HepG2 (cell line): Measurements from ENCODE around the gene F12. TPM values are rescaled to one million over a fixed set of nuclear protein-coding genes. Genes with fewer than 3 reads are reported as not detected.

Experiments
- AHR ChIP-seq: IDR thresholded peaks from 2 replicates; pipeline ENCODE4 v1.6.1; 2018; ENCODE audit warnings: missing genetic modification reagents, missing compliant biosample characterization
- FOSL2 ChIP-seq: sonication (generic); formaldehyde crosslinking; IDR thresholded peaks from 2 replicates; pipeline ENCODE4 v1.4.0; 2020; ENCODE audit warnings: missing genetic modification reagents
- KAT7 ChIP-seq: IDR thresholded peaks from 2 replicates; pipeline ENCODE4 v1.6.1; 2018; ENCODE audit warnings: borderline replicate concordance, missing compliant biosample characterization
- NCOR1 ChIP-seq: fragments of 200-600 bp; sonication (generic); IDR thresholded peaks from 2 replicates; pipeline ENCODE4 v1.7.0; 2017; ENCODE audit warnings: antibody characterized with exemption, low read length, borderline replicate concordance
- PAWR ChIP-seq: sonication (generic); formaldehyde crosslinking; IDR thresholded peaks from 2 replicates; pipeline ENCODE4 v1.4.0; 2020; ENCODE audit warnings: missing genetic modification reagents, mild to moderate bottlenecking, borderline replicate concordance
- PCBP2 ChIP-seq: fragments of 200-400 bp; formaldehyde crosslinking; optimal IDR thresholded peaks from 2 replicates; pipeline ENCODE3; 2018; ENCODE audit warnings: low read length, low read depth; ENCODE audit not compliant: poor library complexity, severe bottlenecking
- PITX1 ChIP-seq: sonication (generic); formaldehyde crosslinking; IDR thresholded peaks from 2 replicates; pipeline ENCODE4 v1.5.1; 2020; ENCODE audit warnings: mild to moderate bottlenecking, missing genetic modification reagents
- PPARG ChIP-seq: conservative IDR thresholded peaks from 2 replicates; pipeline ENCODE4 v1.6.1; 2016; ENCODE audit warnings: missing biosample characterization, missing genetic modification reagents
- RAD21 ChIP-seq: fragments of 450-650 bp; formaldehyde crosslinking; IDR thresholded peaks from 2 replicates; pipeline ENCODE4 v1.5.0; 2020; ENCODE audit warnings: mild to moderate bottlenecking
- ZBTB14 ChIP-seq: sonication (generic); formaldehyde crosslinking; IDR thresholded peaks from 2 replicates; pipeline ENCODE4 v1.4.0; 2020; ENCODE audit warnings: missing genetic modification reagents
- ZNF225 ChIP-seq: sonication (generic); formaldehyde crosslinking; IDR thresholded peaks from 2 replicates; pipeline ENCODE4 v1.4.0; 2020; ENCODE audit warnings: mild to moderate bottlenecking, missing genetic modification reagents
- ZNF451 ChIP-seq: sonication (generic); formaldehyde crosslinking; IDR thresholded peaks from 2 replicates; pipeline ENCODE4 v1.5.0; 2020; ENCODE audit warnings: mild to moderate bottlenecking, missing genetic modification reagents
- ZNF710 ChIP-seq: sonication (generic); formaldehyde crosslinking; IDR thresholded peaks from 2 replicates; pipeline ENCODE4 v1.5.0; 2020; ENCODE audit warnings: mild to moderate bottlenecking, missing genetic modification reagents, borderline replicate concordance
- ZXDC ChIP-seq: sonication (generic); formaldehyde crosslinking; IDR thresholded peaks from 2 replicates; pipeline ENCODE4 v1.5.0; 2020; ENCODE audit warnings: mild to moderate bottlenecking, missing genetic modification reagents
- polyA plus RNA-seq, 8 experiments: library from polyadenylated mRNA; depleted of rRNA in 3 of 8; stranded (reverse) in 7 of 8; unstranded in 1 of 8; fragments of >200 nt; fragmentation: Illumina TruSeq in 4 of 8; extraction: Trizol in 4 of 8; gene quantifications; 2 replicates each; pipeline versions ENCODE4 v1.2.1 to v1.2.3, GENCODE V29; 2011 to 2016; ENCODE audit warnings: low read depth in 4 of 8, missing spikeins in 1 of 8, mixed read lengths in 1 of 8; ENCODE audit not compliant: insufficient read depth in 1 of 8
- total RNA-seq, 5 experiments: library from RNA; depleted of rRNA; stranded (reverse); fragments of >200 nt; fragmentation: Illumina TruSeq; extraction: Trizol; gene quantifications; 2 replicates each; pipeline ENCODE4 v1.2.3, GENCODE V29; 2016; ENCODE audit warnings: low read depth in 1 of 5
- TF ChIP-seq, protein P1 (sequence below): sonication (generic); formaldehyde crosslinking; conservative IDR thresholded peaks from 2 replicates; pipeline ENCODE4 v1.8.0; 2022; ENCODE audit warnings: missing genetic modification reagents
- TF ChIP-seq, protein P2 (sequence below): sonication (generic); formaldehyde crosslinking; IDR thresholded peaks from 2 replicates; pipeline ENCODE4 v1.4.0; 2020; ENCODE audit warnings: missing genetic modification reagents; ENCODE audit errors: not compliant biosample characterization
- TF ChIP-seq, protein P3 (sequence below): sonication (generic); formaldehyde crosslinking; IDR thresholded peaks from 2 replicates; pipeline ENCODE4 v1.5.0; 2020; ENCODE audit warnings: mild to moderate bottlenecking, low read depth, missing genetic modification reagents, borderline replicate concordance

F12 gene
- total and polyA plus RNA-seq, 2 of the 13 experiments (the other 11 are each of a cell fraction or from before 2014, with no cell fraction given) = 2.5 to 3.0 TPM

GRCh38 chr5:177366528-177367322 is 42.6 kb downstream of the F12 start (continued):
- TF ChIP-seq ZNF710 = 0 out of 2 replicates have a peak, but pooled peaks have one; percentile 21
- no peak; the same call in 1 of the 2 replicates for TF ChIP-seq AHR (CRISPR knock-in tag)
- no peak for TF ChIP-seq ZBTB14 (CRISPR knock-in tag)
- TF ChIP-seq RAD21 (CRISPR knock-in tag) = no peak
- no peak for TF ChIP-seq ZNF451 (CRISPR knock-in tag)
- no peak; the same call in 1 of the 2 replicates for TF ChIP-seq FOSL2 (CRISPR knock-in tag)
- TF ChIP-seq ZNF225 (CRISPR knock-in tag) = no peak
- 0 out of 2 replicates have a peak, but pooled peaks have one; percentile 11 for TF ChIP-seq PPARG (CRISPR knock-in tag)
- TF ChIP-seq ZXDC (CRISPR knock-in tag) = no peak
- TF ChIP-seq PITX1 (CRISPR knock-in tag) = 0 out of 2 replicates have a peak, but pooled peaks have one; percentile 35
- no peak for TF ChIP-seq PAWR (CRISPR knock-in tag)
- TF ChIP-seq PCBP2 = no peak
- no peak for TF ChIP-seq NCOR1
- TF ChIP-seq, protein P1, sequence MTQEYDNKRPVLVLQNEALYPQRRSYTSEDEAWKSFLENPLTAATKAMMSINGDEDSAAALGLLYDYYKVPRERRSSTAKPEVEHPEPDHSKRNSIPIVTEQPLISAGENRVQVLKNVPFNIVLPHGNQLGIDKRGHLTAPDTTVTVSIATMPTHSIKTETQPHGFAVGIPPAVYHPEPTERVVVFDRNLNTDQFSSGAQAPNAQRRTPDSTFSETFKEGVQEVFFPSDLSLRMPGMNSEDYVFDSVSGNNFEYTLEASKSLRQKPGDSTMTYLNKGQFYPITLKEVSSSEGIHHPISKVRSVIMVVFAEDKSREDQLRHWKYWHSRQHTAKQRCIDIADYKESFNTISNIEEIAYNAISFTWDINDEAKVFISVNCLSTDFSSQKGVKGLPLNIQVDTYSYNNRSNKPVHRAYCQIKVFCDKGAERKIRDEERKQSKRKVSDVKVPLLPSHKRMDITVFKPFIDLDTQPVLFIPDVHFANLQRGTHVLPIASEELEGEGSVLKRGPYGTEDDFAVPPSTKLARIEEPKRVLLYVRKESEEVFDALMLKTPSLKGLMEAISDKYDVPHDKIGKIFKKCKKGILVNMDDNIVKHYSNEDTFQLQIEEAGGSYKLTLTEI (CRISPR knock-in tag) = no peak
- no peak for TF ChIP-seq KAT7
- TF ChIP-seq, protein P2, sequence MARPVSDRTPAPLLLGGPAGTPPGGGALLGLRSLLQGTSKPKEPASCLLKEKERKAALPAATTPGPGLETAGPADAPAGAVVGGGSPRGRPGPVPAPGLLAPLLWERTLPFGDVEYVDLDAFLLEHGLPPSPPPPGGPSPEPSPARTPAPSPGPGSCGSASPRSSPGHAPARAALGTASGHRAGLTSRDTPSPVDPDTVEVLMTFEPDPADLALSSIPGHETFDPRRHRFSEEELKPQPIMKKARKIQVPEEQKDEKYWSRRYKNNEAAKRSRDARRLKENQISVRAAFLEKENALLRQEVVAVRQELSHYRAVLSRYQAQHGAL (CRISPR knock-in tag) = no peak
- TF ChIP-seq, protein P3, sequence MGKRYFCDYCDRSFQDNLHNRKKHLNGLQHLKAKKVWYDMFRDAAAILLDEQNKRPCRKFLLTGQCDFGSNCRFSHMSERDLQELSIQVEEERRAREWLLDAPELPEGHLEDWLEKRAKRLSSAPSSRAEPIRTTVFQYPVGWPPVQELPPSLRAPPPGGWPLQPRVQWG (CRISPR knock-in tag) = no peak
